Psoas muscle (tissue), 8 donors: ENCODE results near the gene PREP. TPM values are rescaled to one million over a fixed set of nuclear protein-coding genes. Genes with fewer than 3 reads are reported as not detected.
A peak's percentile ranks its signal among the peaks of the same experiment; 100 is the strongest.

Experiments used
- ATAC-seq, 4 donors: fragments of 200-7000 bp; cut with Tn5 transposase; one replicate each; pipeline ENCODE4 v1.9.1; 2020; ENCODE audit warnings: moderate library complexity in 3 of 4, mild to moderate bottlenecking in 2 of 4
- DNase-seq, 2 donors: peaks; one replicate each; pipeline ENCODE4 v3.0.0-alpha.2; 2020
- H3K27ac ChIP-seq: fragments of 200-600 bp; one replicate; pipeline ENCODE4 v1.8.0; 2022
- H3K27me3 ChIP-seq, 3 donors: fragments of 200-600 bp in 1 of 3; one replicate each; pipeline versions ENCODE4 v1.6.1 to v1.8.0; 2013 to 2022; ENCODE audit warnings: low read length in 2 of 3, mild to moderate bottlenecking in 2 of 3, moderate library complexity in 1 of 3; ENCODE audit not compliant: insufficient read depth in 3 of 3
- H3K36me3 ChIP-seq, 2 donors: fragments of 200-600 bp in 1 of 2; one replicate each; pipeline versions ENCODE4 v1.6.1 to v1.8.0; 2013 to 2022; ENCODE audit warnings: low read depth in 1 of 2, mild to moderate bottlenecking in 1 of 2, moderate library complexity in 1 of 2; ENCODE audit not compliant: insufficient read depth in 1 of 2
- H3K4me1 ChIP-seq: fragments of 200-600 bp; one replicate; pipeline ENCODE4 v1.8.0; 2022
- H3K4me3 ChIP-seq: fragments of 200-600 bp; one replicate; pipeline ENCODE4 v1.8.0; 2022; ENCODE audit warnings: mild to moderate bottlenecking
- H3K9me3 ChIP-seq: fragments of 200-600 bp; one replicate; pipeline ENCODE4 v1.8.0; 2022
- CTCF ChIP-seq: fragments of 200-600 bp; IDR thresholded peaks from one replicate; pipeline ENCODE4 v1.8.0; 2022; ENCODE audit warnings: antibody characterized with exemption
- WGBS, 3 donors: extraction: QIAGEN DNeasy Blood & Tissue Kit; methylation state at CpG; one replicate each; pipeline versions ENCODE4 v1.1.6 to v1.1.7; 2013; 5-methylcytosine and 5-hydroxymethylcytosine counted together
- intact Hi-C, 2 donors: fragments of 100-400 bp; cut with DNase I; formaldehyde crosslinking; loops; one replicate each; pipeline versions ENCODE4 v1.11.0 to v1.14.2; 2022
- polyA plus RNA-seq, 3 donors: library from polyadenylated mRNA; stranded (reverse); fragments of 200-250 nt; gene quantifications; one replicate each; pipeline ENCODE4 v1.2.3, GENCODE V29; 2013
- total RNA-seq, 4 donors: library from RNA; stranded (reverse); fragmentation: NEBNext Ultra II Directional in 2 of 4; extraction: Animal tissue kit (Norgen Biotek cat#: 25700) in 2 of 4; gene quantifications; one replicate each; pipeline versions ENCODE4 v1.2.1 to v1.2.4, GENCODE V29; 2021 to 2023
- donor health status: healthy with polysubstance abuse.
- donor health status: DM: no; HTN: no; CAD: no; lungs with moderate emphysema.
- donor health status: Bipolar disorder and iron deficiency.
- donor health status: healthy.
- donor health status: DM: yes; HTN: yes; CAD: no.
- donor health status: DM: no; HTN: no; CAD: no.
- donor health status: DM: no; HTN: no; CAD: no.
- donor health status: DM: yes; HTN: yes; CAD: no.

PREP gene
- total and polyA plus RNA-seq, 7 donors, result 31.4 to 67.0 (median 50.1) TPM

GRCh38 chr6:105326833-105327770 lies 75.8 kb downstream of the PREP start:
- Histone ChIP-seq H3K4me1 (peaks cover 60% of the 10 kb centered on the region), H3K9me3 (no peaks in the 10 kb centered on the region), H3K27me3 (no peaks in the 10 kb centered on the region), H3K27ac (peak overlapping the region; percentile 98), H3K36me3 (peaks cover 10 to 31% of the 10 kb centered on the region in 2 donors), H3K4me3 (peak overlapping the region; percentile 40)
- 15 to 27% (median 17%) methylated on average over 9 of the region's 9 CpGs for whole genome bisulfite sequencing, 3 donors
- DNase-seq, result peak; percentile 22 to 54
- intact Hi-C loops, result loop anchor here in 1 of 2 donors (2.0 to 5.0 kb wide), 2 partner anchors 48 to 165 kb away; no protein-coding TSS in a partner anchor
- peak; percentile 78 to 90 (median 86) for ATAC-seq
- no peak for TF ChIP-seq CTCF

- Histone ChIP-seq H3K27me3 (no peaks in the 10 kb centered on the region), H3K27ac (peak overlapping the region; percentile 98), H3K4me1 (peaks cover 69% of the 10 kb centered on the region), H3K36me3 (peaks cover 10 to 25% of the 10 kb centered on the region in 2 donors), H3K9me3 (no peaks in the 10 kb centered on the region), H3K4me3 (peak overlapping the region; percentile 40)
- intact Hi-C loops, result loop anchor here in 1 of 2 donors (2.0 to 5.0 kb wide), 2 partner anchors 47 to 164 kb away; no protein-coding TSS in a partner anchor
- no peak for TF ChIP-seq CTCF
- DNase-seq, result peak; percentile 21 to 55
- ATAC-seq, result peak; percentile 74 to 84 (median 79)
- WGBS, 3 donors, result 4 to 18% (median 11%) methylated on average over 2 of the region's 2 CpGs
Measured at GRCh38 chr6:105326216-105326615, 76.7 kb downstream of the PREP start.

DNA sequence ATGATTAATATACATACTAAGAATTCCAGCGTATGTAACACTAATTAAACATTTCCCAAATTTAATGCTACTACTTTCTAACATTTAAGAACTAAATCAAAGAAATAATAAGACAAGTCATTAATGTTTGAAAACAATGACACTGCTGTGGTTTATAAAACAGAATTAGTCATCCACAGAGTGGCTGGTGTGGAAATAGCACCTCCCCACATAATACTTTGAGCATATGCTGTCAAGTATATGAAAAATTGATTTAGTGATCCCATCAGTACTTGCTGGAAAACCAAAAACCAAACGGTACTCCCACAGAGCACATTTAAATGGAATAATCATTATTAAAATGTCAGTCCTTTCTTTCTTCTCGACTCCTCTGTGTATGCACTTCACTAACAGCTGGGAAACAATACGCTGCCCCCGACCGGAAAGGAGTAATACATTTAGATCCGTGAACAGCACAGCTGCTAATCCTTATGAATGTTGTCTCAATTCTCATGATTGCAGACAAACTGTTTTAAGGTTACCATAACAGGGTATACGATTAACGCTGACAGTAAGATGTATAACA lies 78.4 kb downstream of the PREP start:
- H3K4me1 ChIP-seq, result peaks cover 71% of the 10 kb centered on the region
- WGBS, 3 donors, result 28 to 47% (median 30%) methylated on average over 9 of the region's 9 CpGs

More for the DNA sequence above, 78.4 kb downstream of the PREP start:
- no peak for TF ChIP-seq CTCF
- Histone ChIP-seq H3K9me3 (no peaks in the 10 kb centered on the region), H3K27ac (peak overlapping the region; percentile 98), H3K4me3 (no peak overlapping the region), H3K36me3 (peaks cover 10 to 29% of the 10 kb centered on the region in 2 donors), H3K27me3 (no peaks in the 10 kb centered on the region)
- DNase-seq, result no peak
- ATAC-seq, result no peak
- intact Hi-C loops, result loop anchor here in 1 of 2 donors (5.0 kb wide), 1 partner anchor 38 kb away; no protein-coding TSS in a partner anchor
